ENCODE data around the gene NME5.

NME5 gene

GRCh38 chr5:138132543-138132942 lies 6.7 kb downstream of the NME5 start:
- DNase-seq (ENCODE audit: low spot score) = no peak

GRCh38 chr5:138129347-138129746 lies 9.9 kb downstream of the NME5 start:
- DNase-seq (ENCODE audit: low spot score) = no peak

- DNase-seq (ENCODE audit: low spot score) = no peak
Observed at GRCh38 chr5:138128334-138128733, 10.9 kb downstream of the NME5 start.

GRCh38 chr5:138115254-138115653 lies 24.0 kb downstream of the NME5 start:
- no peak for DNase-seq (ENCODE audit: low spot score)

GRCh38 chr5:138111937-138112336 lies 27.3 kb downstream of the NME5 start:
- DNase-seq (ENCODE audit: low spot score) = no peak

GRCh38 chr5:138111181-138111580 lies 28.0 kb downstream of the NME5 start:
- DNase-seq (ENCODE audit: low spot score) = no peak

- DNase-seq (ENCODE audit: low spot score) = no peak
Observed at GRCh38 chr5:138110266-138110963, 28.8 kb downstream of the NME5 start.

- DNase-seq (ENCODE audit: low spot score) = no peak
Observed at GRCh38 chr5:138109463-138110265, 29.6 kb downstream of the NME5 start.

GRCh38 chr5:138107213-138107612 lies 32.0 kb downstream of the NME5 start:
- no peak for DNase-seq (ENCODE audit: low spot score)

GRCh38 chr5:138105709-138106108 lies 33.5 kb downstream of the NME5 start:
- DNase-seq (ENCODE audit: low spot score) = no peak

- no peak for DNase-seq (ENCODE audit: low spot score)
Observed at GRCh38 chr5:138103319-138103637, 36.0 kb downstream of the NME5 start.

- DNase-seq (ENCODE audit: low spot score) = no peak
Observed at GRCh38 chr5:138102454-138103318, 36.5 kb downstream of the NME5 start.

- no peak for DNase-seq (ENCODE audit: low spot score)
Observed at GRCh38 chr5:138096997-138097828, 42.0 kb downstream of the NME5 start.

GRCh38 chr5:138096363-138096762 lies 42.9 kb downstream of the NME5 start:
- no peak for DNase-seq (ENCODE audit: low spot score)

- no peak for DNase-seq (ENCODE audit: low spot score)
Observed at GRCh38 chr5:138095100-138095907, 43.9 kb downstream of the NME5 start.

- DNase-seq (ENCODE audit: low spot score) = no peak
Observed at GRCh38 chr5:138093036-138093435, 46.2 kb downstream of the NME5 start.

GRCh38 chr5:138092301-138092700 lies 46.9 kb downstream of the NME5 start:
- no peak for DNase-seq (ENCODE audit: low spot score)

GRCh38 chr5:138091685-138092084 lies 47.5 kb downstream of the NME5 start:
- DNase-seq (ENCODE audit: low spot score) = no peak

GRCh38 chr5:138083702-138084101 lies 55.5 kb downstream of the NME5 start, which contains the start of gene WNT8A:
Gene WNT8A (plus strand): TSS chr5:138084033. CDS start chr5:138084128, 95 bp downstream.
- no peak for DNase-seq (ENCODE audit: low spot score)

- no peak for DNase-seq (ENCODE audit: low spot score)
Observed at GRCh38 chr5:138082033-138082432, 57.2 kb downstream of the NME5 start.
